Ovary (tissue), 9 donors: Measurements from ENCODE around the gene RELL2. TPM values are rescaled to one million over a fixed set of nuclear protein-coding genes. Genes with fewer than 3 reads are reported as not detected.

Source experiments
- DNase-seq, 5 donors: peaks; one replicate each; pipeline ENCODE4 v3.0.0-alpha.2; 2019 to 2020
- H3K27ac ChIP-seq, 2 donors: fragments of 200-600 bp; one replicate each; pipeline versions ENCODE4 v1.5.1 to v1.8.0; 2019 to 2022
- H3K27me3 ChIP-seq: fragments of 200-600 bp; one replicate; pipeline ENCODE4 v1.8.0; 2022
- H3K36me3 ChIP-seq: fragments of 200-600 bp; sonication (generic); one replicate; pipeline ENCODE4 v1.5.1; 2019
- H3K4me1 ChIP-seq: one replicate; pipeline ENCODE4 v1.8.1; 2013; ENCODE audit warnings: mild to moderate bottlenecking, moderate library complexity; ENCODE audit not compliant: insufficient read depth
- H3K4me3 ChIP-seq: fragments of 200-600 bp; sonication (generic); one replicate; pipeline ENCODE4 v1.5.1; 2017
- H3K9me3 ChIP-seq, 2 donors: fragments of 200-600 bp in 1 of 2; sonication (generic) in 1 of 2; one replicate each; pipeline versions ENCODE4 v1.5.1 to v1.8.1; 2013 to 2019; ENCODE audit warnings: mild to moderate bottlenecking in 1 of 2, moderate library complexity in 1 of 2
- CTCF ChIP-seq, 3 donors: fragments of 450-650 bp in 2 of 3; fragments of 200-600 bp in 1 of 3; IDR thresholded peaks; one replicate each; pipeline versions ENCODE4 v1.5.1 to v1.8.0; 2016 to 2022; ENCODE audit warnings: antibody characterized with exemption in 3 of 3, mild to moderate bottlenecking in 1 of 3
- POLR2A ChIP-seq: fragments of 450-650 bp; IDR thresholded peaks from one replicate; pipeline ENCODE4 v1.6.1; 2017; ENCODE audit warnings: antibody characterized with exemption, mild to moderate bottlenecking, moderate library complexity
- WGBS, 3 donors: extraction: QIAGEN DNeasy Blood & Tissue Kit in 1 of 3; methylation state at CpG; one replicate each; pipeline versions ENCODE4 v1.1.5 to v1.1.7; 2013 to 2017; 5-methylcytosine and 5-hydroxymethylcytosine counted together
- intact Hi-C, 4 donors: fragments of 100-400 bp; cut with DNase I; formaldehyde crosslinking; loops; one replicate each; pipeline versions ENCODE4 v1.11.0 to v1.15.1; 2022 to 2023
- polyA plus RNA-seq, 2 donors: library from polyadenylated mRNA; stranded (reverse); fragments of 200-250 nt in 1 of 2; fragments of 350-450 nt in 1 of 2; fragmentation: Illumina TruSeq in 1 of 2; extraction: RNeasy Lipid Tissue Mini Kit (QIAGEN cat#74804) in 1 of 2; gene quantifications; one replicate each; pipeline ENCODE4 v1.2.3, GENCODE V29; 2013 to 2014
- small RNA-seq: library from RNA; depleted of rRNA; stranded (forward); fragments of <200 nt; gene quantifications from one replicate; pipeline ENCODE3, GENCODE V24; 2016
- total RNA-seq, 7 donors: library from RNA; depleted of rRNA in 2 of 7; stranded (reverse); fragments of >200 nt in 2 of 7; fragmentation: NEBNext Ultra II Directional in 3 of 7; extraction: Animal tissue kit (Norgen Biotek cat#: 25700) in 3 of 7; gene quantifications; one replicate each; pipeline versions ENCODE4 v1.1.0 to v1.2.4, GENCODE V29; 2016 to 2023
- donor health status: DM: no; HTN: no; CAD: no; lungs with moderate emphysema.
- donor health status: DM: no; HTN: no; CAD: no.
- donor health status: Bipolar disorder and iron deficiency.
- donor health status: DM: yes; HTN: yes; CAD: no.
- donor health status: DM: no; HTN: no; CAD: no.
- donor health status: DM: yes; HTN: yes; CAD: no.

The RELL2 gene
- total and polyA plus RNA-seq, 9 donors, result 0.58 to 3.0 (median 1.6) TPM; not detected in 1

- Histone ChIP-seq H3K27ac (no peak overlapping the region), H3K4me3 (no peak overlapping the region), H3K4me1 (no peaks in the 10 kb centered on the region), H3K36me3 (no peaks in the 10 kb centered on the region), H3K27me3 (no peaks in the 10 kb centered on the region), H3K9me3 (no peaks in the 10 kb centered on the region)
- WGBS, 3 donors, result 63 to 76% (median 69%) methylated on average over 3 of the region's 3 CpGs
- no peak for TF ChIP-seq CTCF (IDR thresholded peaks at IDR 0.05)
- no peak for TF ChIP-seq POLR2A
- no peak for DNase-seq
- intact Hi-C loops, result no loop called here
Measured at GRCh38 chr5:141686648-141687416, 50.0 kb downstream of the RELL2 start.

Small RNAs within 50 kb of the gene (small RNA-seq; reads per million reads assigned to genes)
- not detected for gene RPS27AP10

Other genes starting within 250 kb of the RELL2 start
- 10 to 100 TPM in 1 of 7 donors, 1 to 10 TPM in 6; 6.0 to 12.0 (median 8.8) TPM for gene PCDHGB4, start 249.3 kb upstream of the RELL2 start, total RNA-seq
- gene PCDHGB4, start 249.3 kb upstream of the RELL2 start, polyA plus RNA-seq, result 1 to 10 TPM; 2.1 to 3.1 TPM
- 1 to 10 TPM; 2.9 to 7.6 (median 3.8) TPM for gene PCDHGA8, start 244.4 kb upstream of the RELL2 start, total RNA-seq
- under 1 TPM; 0.37 to 0.41 TPM for gene PCDHGA8, start 244.4 kb upstream of the RELL2 start, polyA plus RNA-seq
- 10 to 100 TPM; 13.2 to 19.7 (median 18.2) TPM for gene PCDHGB5, start 239.1 kb upstream of the RELL2 start, total RNA-seq
- 1 to 10 TPM; 4.5 to 8.2 TPM for gene PCDHGB5, start 239.1 kb upstream of the RELL2 start, polyA plus RNA-seq
- gene PCDHGA9, start 234.2 kb upstream of the RELL2 start, total RNA-seq, result 10 to 100 TPM in 4 of 7 donors, 1 to 10 TPM in 3; 5.4 to 11.7 (median 10.6) TPM
- gene PCDHGA9, start 234.2 kb upstream of the RELL2 start, polyA plus RNA-seq, result 1 to 10 TPM; 2.3 to 5.2 TPM
- gene PCDHGB6, start 229.0 kb upstream of the RELL2 start, total RNA-seq, result 10 to 100 TPM in 6 of 7 donors, 1 to 10 TPM in 1; 9.8 to 18.1 (median 14.4) TPM
- 10 to 100 TPM in 1 of 2 donors, 1 to 10 TPM in 1; 7.0 to 12.3 TPM for gene PCDHGB6, start 229.0 kb upstream of the RELL2 start, polyA plus RNA-seq
- gene PCDHGA10, start 224.0 kb upstream of the RELL2 start, total RNA-seq, result 1 to 10 TPM; 5.0 to 9.7 (median 8.1) TPM
- 1 to 10 TPM; 1.3 to 3.9 TPM for gene PCDHGA10, start 224.0 kb upstream of the RELL2 start, polyA plus RNA-seq
- 10 to 100 TPM; 11.3 to 22.9 (median 20.0) TPM for gene PCDHGB7, start 219.3 kb upstream of the RELL2 start, total RNA-seq
- 10 to 100 TPM in 1 of 2 donors, 1 to 10 TPM in 1; 8.0 to 19.9 TPM for gene PCDHGB7, start 219.3 kb upstream of the RELL2 start, polyA plus RNA-seq
- 1 to 10 TPM; 3.2 to 7.7 (median 5.7) TPM for gene PCDHGA11, start 215.9 kb upstream of the RELL2 start, total RNA-seq
- 1 to 10 TPM; 1.4 to 2.6 TPM for gene PCDHGA11, start 215.9 kb upstream of the RELL2 start, polyA plus RNA-seq
- gene PCDHGA12, start 206.5 kb upstream of the RELL2 start, total RNA-seq, result 10 to 100 TPM in 1 of 7 donors, 1 to 10 TPM in 6; 6.0 to 10.4 (median 8.2) TPM
- 1 to 10 TPM; 2.0 to 4.5 TPM for gene PCDHGA12, start 206.5 kb upstream of the RELL2 start, polyA plus RNA-seq
- 10 to 100 TPM; 19.6 to 85.3 (median 67.7) TPM for gene PCDHGC3, start 161.0 kb upstream of the RELL2 start, total RNA-seq
- gene PCDHGC3, start 161.0 kb upstream of the RELL2 start, polyA plus RNA-seq, result 10 to 100 TPM; 63.1 to 92.9 TPM
- 1 to 10 TPM; 1.0 to 4.5 (median 2.4) TPM for gene PCDHGC4, start 152.0 kb upstream of the RELL2 start, total RNA-seq
- gene PCDHGC4, start 152.0 kb upstream of the RELL2 start, polyA plus RNA-seq, result under 1 TPM; 0.22 to 0.32 TPM
- 1 to 10 TPM; 1.4 to 3.5 (median 2.0) TPM for gene PCDHGC5, start 147.9 kb upstream of the RELL2 start, total RNA-seq
- under 1 TPM; 0.19 to 0.48 TPM for gene PCDHGC5, start 147.9 kb upstream of the RELL2 start, polyA plus RNA-seq
- gene DIAPH1, start 18.0 kb upstream of the RELL2 start, total RNA-seq, result 10 to 100 TPM; 28.0 to 51.0 (median 44.0) TPM
- 10 to 100 TPM; 21.2 to 45.6 TPM for gene DIAPH1, start 18.0 kb upstream of the RELL2 start, polyA plus RNA-seq
- 10 to 100 TPM; 34.2 to 55.6 (median 49.4) TPM for gene HDAC3, start 148 bp upstream of the RELL2 start, total RNA-seq
- gene HDAC3, start 148 bp upstream of the RELL2 start, polyA plus RNA-seq, result 10 to 100 TPM; 43.3 to 73.8 TPM
- 10 to 100 TPM; 21.1 to 35.2 (median 25.0) TPM for gene FCHSD1, start 14.4 kb downstream of the RELL2 start, total RNA-seq
- 10 to 100 TPM; 10.4 to 21.8 TPM for gene FCHSD1, start 14.4 kb downstream of the RELL2 start, polyA plus RNA-seq
- 10 to 100 TPM in 1 of 7 donors, 1 to 10 TPM in 6; 3.5 to 11.2 (median 9.3) TPM for gene ARAP3, start 45.2 kb downstream of the RELL2 start, total RNA-seq
- 1 to 10 TPM; 6.1 to 6.8 TPM for gene ARAP3, start 45.2 kb downstream of the RELL2 start, polyA plus RNA-seq
- gene PCDH1, start 241.4 kb downstream of the RELL2 start, total RNA-seq, result 10 to 100 TPM in 2 of 7 donors, 1 to 10 TPM in 5; 3.2 to 13.8 (median 8.8) TPM
- gene PCDH1, start 241.4 kb downstream of the RELL2 start, polyA plus RNA-seq, result 1 to 10 TPM; 4.1 to 7.0 TPM